Activated T-cell treated with anti-CD3 and anti-CD28 coated beads for 48 hours (primary cell): ENCODE measurements around the gene MTA3.
"Not testable (repeated sequence)": the region's sequence is repeated elsewhere in the genome, so short reads cannot be mapped to it uniquely, and the experiment has no call there.

Experiments used
- DNase-seq: peaks from one replicate; pipeline ENCODE4 v3.0.0-alpha.2; 2020; ENCODE audit warnings: low read depth

Gene MTA3

DNA sequence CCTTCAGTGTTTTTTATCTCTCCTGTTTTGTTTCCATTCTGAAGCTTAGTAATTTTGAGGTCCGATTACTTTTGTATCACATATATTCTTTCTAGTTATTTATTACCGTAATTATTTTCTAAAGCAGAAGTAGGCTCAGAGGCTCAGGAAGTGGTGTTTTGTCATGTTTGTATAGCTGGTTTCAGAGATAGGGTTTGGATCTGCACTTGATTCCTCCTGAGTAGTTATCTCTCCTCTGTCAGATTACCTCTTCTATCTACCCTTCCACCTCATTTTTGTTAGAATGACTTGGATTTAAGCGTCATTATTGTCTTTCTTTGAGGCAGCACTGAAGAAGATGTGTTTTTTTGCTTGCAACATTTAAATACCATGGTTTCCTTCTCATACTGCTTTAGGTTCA, 95.4 kb downstream of the MTA3 start:
- DNase-seq, result no peak

DNA sequence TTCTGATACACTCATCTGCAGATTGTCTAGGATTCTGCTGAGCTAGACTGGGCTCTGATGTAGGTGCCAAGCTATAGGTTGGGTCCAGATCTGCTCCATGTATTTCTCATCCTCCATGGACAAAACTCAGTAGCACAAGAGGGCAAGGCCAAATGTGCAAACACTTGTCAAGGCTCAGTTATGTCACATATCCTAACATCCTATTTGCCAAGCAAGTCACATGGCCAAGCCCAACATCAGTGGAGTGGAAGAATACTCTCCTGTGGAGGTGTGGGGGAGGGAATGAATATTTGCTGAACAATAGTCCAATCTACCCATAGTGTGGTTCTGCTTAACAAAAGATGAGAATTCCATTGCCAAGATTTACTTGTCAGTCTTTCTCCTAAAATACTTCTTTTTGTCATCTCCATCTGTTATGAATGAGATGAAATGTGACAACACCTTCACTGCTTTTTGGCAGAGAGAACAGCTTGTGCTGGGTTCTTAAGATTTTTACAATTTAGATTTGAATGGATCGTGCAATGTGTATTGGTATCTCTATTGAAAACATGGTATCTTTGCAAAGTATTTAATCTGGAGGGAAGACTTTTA, 105.7 kb downstream of the MTA3 start:
- DNase-seq, result no peak

DNA sequence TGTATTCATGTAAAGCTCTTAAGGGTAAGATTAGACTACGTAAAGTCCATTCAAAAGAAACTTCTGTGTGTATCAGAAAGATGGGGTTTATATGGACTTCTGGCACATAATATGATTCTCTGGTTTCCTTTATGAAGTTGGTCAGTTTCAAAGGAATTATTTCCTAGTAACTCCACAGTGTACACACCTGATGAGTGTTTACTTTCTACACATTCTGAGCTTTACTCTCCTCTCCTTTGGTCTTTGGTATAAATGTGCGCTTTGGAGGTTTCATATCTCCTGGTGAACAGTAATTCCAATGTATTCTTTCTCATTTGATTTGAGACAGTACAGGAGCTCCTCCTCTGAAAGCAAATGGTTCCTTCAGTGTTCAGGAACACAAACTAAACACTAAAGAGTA, 107.4 kb downstream of the MTA3 start:
- DNase-seq, result no peak

DNA sequence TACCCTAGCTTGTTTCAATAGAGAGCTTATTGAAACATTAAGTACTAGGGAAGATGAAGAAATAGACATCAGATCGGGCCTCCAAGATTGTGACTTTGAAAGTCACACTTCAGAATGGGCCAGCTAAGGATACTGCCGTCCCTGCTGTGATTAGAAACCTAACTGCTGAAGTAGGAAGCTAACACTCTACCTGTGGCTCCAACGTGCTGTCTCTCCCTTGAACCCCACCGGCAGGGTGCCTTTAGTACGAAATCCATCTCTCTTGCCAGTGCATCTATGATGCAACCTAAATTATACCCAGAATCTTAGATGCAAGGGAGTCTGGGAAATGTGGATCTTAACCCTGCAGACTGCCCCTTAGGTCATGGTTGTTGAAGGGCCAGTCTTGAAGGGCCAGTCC, 116.9 kb downstream of the MTA3 start:
- no peak for DNase-seq

DNA sequence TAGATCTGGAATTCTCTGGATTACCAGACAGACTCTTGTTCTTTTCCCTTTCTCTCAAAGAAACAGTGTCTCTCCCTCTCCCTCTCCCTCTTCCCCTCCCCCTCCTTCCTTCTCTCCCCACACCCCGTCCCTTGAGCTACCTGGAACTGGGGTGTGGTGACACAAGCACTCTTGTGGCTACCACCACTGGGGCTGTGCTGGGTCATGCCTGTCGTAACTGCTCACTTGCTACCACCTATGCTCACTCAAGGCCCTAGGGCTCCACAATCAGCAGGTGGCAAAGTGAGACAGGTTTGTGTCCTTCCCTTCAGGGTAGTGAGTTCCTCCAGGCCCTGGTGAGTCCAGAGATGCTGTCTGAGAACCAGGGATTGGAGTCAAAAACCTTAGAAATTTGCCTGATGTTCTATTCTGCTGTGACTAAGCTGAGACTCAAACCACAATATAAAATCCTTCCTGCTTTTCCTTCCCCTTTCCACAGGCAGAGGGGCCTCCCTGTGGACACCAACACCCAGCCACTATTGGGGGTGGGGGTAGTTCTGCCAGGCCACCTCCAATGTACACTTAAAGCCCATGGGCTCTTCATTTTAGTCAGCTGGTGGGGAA, 124.7 kb downstream of the MTA3 start:
- DNase-seq, result no peak

DNA sequence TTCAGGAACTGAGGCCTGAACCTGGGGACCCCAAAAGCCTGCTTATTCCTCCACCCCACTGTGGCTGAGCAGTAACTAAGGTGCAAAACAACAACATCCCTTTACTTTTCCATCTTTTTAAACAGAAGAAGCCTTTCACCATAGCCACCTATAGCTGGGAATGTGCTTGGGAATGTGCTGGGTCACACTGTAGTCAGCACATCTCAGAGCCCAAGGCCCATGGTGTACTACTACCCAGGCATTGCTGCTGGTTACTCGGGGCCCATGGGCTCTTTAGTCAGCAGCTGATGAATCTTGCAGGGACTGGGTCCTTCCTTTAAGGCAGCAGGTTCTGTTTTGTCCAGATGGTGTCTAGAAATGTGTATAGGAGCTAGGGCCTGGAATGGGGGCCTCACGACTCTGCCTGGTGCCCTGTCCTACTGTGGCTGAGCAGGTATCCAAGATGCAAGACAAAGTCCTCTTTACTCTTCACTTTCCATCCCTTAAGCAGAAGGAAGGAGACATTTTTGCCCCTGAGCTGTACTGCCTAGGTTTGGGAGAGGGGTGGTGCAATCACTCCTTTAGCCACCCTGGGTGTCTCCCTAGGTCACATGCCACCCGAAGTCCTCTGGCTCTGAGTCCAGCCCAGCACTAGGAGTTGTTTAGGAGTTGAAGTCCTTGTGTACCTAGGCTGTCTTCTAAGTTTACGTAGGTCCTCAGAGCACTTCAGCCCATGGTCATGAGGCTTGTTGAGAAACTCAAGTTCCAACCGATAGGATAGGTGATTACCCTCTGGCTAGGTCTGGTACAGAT, 125.5 kb downstream of the MTA3 start:
- DNase-seq, result no peak

DNA sequence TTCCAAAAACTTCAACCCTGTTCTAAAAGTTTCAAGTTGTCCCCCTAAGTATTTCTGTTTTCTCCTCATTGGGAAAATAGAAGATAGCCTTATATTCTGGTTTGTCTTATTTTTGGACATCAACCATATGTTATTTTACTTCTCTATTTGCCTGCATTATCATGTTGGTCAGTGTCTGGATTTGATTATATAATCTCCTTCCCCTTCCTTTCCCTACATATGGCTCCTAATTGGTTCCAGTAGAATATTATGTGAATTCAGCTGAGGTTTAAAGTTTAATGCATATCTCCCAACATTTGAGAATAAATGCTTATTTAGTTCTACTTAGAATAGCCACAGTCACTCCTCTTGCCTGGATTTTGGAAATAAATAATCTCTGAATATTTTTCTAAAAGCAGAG, 128.6 kb downstream of the MTA3 start:
- no peak for DNase-seq

DNA sequence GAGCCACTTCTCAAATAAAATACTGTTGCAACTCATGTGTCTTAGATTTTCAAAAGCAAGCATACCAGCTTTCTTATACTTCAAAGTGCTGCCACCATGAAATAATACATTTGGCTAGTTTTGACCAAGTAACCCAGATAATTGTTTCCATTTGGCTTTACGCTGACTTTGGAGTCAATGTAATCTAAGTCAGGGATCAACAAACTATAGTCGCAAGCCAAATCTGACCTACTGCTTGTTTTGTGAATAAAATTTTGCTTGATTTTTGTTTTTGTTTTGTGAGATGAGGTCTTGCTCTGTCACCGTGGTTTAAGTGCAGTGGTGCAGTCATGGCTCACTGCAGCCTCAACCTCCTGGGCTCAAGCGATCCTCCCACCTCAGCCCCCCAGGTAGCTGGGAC, 130.5 kb downstream of the MTA3 start:
- DNase-seq, result no peak

DNA sequence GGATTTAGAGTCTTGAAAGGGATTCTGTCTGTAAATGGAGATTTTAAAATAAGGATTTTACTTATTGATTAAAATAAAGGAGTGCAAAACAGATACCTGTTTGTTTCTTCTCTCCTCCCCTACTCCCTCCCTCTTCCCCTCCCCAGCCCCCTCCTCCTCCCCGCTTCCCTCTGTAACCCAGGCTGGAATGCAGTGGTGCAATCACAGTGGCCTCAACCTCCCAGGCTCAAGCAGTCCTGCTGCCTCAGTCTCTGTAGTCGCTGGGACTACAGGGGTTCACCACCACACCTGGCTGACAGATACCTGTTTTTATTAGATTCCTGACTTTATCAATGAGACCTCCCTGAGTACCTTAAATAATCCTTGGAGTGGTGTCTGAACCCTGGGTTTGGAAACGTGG, 138.4 kb downstream of the MTA3 start:
- no peak for DNase-seq

DNA sequence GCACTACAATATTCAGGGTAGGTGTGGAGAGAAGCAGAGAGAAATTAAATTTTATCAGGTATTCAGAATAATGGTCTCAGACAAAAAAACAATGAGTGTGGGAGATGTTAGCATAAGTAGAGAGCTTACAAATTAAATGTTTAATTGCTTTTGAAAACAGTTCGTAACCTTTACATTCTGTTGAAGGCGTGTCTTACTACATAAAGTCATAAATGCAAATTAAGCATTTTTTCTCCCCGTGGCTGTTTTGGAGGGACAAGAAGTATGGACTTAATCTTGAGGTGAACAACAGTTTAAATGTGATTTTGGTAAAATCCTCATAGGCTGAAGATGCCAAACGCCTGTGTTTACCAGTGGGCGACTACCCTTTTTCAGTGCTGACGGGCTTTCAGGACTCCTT, 139.7 kb downstream of the MTA3 start:
- no peak for DNase-seq

DNA sequence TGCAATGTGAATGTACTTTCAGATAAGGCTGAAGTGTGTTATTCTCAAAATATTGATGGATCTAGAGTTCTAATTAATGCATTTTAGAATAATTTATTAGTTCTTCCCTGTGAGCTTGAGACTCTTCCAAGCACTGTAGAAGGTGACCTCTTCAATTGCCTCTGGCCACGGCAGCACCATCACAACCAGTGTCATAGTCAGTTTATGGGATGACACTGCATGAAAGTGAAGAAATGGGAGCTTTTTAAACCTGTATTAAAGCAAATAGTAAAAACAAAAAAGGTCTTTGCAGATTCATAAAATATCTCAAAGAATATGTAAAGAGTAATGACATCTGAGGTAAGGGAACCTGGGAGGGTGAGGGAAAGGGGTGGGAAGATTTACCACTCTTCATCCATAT, 143.5 kb downstream of the MTA3 start:
- DNase-seq, result no peak

DNA sequence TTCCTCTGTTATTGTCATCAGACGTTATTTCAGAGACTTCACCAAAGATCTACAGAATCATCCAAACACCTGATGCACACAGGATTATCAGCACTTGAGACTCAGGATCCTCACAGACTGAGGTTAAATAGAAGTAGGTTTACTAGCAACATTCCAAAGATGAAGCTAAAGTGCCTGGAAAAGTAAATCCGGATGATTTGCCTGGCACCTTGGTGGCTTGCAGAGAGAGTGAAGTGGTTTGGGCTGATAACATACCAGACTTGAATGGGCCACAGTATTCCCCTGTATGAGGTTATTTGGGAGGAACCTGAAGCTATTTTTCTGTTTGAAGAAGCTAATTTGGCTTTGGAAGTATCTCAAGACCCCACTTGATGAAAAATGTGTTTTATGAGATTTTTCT, 144.5 kb downstream of the MTA3 start:
- DNase-seq, result no peak

DNA sequence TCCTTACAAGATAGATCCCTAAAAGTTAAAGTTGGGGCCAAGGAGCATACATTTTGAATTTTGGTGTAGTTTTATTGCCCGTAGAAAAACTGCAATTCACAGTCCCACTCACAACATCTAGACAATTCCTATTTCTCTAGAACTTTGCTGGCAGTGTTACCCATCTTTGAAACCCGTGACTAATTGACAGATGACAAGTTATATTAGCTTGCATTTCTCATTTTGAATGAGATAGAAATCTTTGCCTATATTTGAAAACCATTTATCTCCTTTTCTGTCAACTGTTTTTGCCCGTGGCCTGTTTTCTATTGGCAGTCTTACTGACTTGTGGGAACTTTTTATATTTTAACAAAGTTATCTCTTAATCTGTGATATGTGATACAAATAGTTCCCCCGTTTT, 145.5 kb downstream of the MTA3 start:
- DNase-seq, result no peak

DNA sequence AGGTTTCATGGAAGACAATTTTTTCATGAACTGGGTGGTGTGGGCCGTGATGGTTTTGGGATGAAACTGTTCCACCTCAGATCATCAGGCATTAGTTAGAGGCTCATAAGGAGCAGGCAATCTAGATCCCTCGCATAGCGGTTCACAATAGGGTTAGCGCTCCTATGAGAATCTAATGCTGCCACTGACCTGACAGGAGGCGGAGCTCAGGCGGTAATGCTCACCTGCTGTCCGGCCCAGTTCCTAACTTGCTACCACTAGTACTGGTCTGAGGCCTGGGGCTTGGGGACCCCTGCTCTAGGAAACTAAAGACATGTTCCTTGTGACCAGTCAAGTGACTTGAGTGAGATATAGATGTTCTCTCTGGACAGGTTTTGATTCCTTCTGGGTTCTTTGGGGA, 146.3 kb downstream of the MTA3 start:
- no peak for DNase-seq

DNA sequence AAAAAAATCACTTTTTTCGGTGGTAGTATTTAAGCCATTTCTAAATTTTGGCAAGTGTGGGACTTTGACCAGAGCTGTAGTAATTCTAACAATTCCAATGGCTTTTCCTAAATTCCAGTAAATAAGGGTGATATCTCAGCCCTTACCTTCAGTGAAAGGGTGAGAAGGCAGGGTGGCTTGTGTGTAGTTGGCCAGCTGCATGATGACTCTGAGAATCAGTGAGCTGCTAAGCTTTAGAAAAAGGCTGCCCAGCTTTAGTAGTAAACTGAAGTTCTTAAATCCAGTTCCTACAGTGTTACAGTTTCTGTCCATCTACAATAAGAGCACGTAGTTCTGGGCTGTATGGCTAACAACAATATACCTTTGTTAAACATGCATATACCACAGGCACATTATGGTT, 153.5 kb downstream of the MTA3 start:
- DNase-seq, result no peak

DNA sequence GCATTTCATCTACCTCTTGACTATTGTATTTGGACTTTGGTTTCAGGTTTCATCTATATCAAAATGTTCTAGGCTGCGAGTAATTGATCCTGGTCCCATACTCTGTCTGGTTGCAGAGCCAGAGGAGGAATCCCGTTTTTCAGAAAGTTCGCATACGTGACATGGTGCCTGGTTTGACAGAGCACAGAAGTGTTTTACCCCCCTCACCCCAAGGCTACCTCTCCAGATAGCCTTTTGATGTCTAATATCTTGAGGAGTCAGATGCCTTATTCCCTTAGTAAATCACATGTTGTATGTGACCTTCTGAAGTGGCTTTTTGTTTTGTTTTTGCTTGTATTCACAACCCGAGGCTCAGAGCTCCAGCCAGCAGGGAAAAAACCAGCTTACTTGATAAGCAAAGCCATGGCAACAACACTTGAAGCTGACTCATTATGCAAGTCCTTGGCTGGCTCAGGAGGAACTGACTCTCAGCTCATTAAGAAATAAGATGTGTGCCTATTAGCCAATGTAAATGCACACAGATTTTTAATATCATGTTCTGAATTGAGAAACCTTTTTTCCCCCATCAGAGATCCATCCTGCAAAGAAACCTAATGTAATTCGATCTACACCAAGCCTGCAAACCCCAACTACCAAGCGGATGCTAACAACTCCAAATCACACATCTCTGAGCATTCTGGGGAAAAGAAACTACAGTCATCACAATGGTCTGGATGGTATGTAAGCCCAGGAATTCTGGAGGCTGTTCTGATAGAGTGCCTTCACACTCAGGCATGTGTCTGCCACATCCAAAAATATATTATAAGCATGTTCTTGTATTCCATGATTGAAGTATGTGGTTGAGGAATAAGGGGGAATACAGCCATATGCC, 154.1 kb downstream of the MTA3 start:
- no peak for DNase-seq

DNA sequence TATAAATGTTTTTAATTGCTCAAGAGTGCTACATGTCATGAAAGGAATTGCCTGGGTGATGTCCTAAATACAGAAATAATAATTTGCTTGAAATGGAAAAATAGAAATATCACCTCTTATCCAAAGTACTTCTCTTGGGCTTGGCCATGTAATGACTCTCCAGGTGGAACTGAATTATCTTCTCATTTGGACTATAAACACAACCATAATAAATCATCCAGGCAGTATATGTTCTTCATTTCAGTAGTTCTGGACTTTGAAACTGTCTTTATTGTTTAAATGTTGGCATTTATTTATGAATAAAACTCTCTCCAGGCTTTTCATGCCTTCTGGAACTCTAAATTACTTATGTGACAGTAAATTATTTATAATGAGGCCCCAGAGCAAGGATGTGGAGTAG, 155.0 kb downstream of the MTA3 start:
- no peak for DNase-seq

DNA sequence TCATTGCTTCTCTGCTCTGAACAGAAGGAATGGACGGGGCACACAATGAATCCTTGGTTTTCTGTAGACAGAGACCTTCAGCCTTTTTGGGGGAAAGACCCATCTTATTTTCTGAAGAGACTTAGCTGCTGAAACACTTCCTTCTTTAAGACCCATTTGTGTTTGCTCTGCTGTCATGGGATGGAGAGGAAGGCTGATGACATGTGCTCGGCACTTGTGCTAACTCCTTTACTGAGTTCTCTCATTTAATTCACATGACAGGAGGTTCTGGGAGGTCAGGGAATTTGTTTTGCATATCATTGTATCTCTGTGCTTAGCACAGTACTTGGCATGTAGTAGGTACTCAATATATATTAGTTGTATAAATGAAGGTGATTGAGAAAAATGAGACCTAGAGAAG, 156.5 kb downstream of the MTA3 start:
- no peak for DNase-seq

DNA sequence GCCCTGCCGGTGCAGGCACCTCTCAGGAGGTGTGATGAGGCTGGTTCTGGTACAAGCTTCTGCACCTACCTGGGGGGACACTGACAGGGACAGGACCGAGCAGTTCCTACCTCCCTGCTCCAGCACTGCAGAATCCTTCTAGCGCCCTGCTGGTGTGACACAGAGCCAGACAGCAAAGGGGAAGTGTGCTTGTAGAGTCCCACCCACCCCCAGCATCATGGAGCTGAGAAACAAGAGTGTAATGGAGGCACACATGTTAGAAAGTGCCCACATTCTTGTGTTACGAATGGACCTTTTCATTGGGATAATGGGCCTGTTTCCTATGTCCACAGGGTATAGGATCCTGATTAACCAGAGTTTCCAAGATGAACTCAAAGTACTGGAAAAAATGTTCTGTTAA, 157.2 kb downstream of the MTA3 start:
- DNase-seq, result no peak

DNA sequence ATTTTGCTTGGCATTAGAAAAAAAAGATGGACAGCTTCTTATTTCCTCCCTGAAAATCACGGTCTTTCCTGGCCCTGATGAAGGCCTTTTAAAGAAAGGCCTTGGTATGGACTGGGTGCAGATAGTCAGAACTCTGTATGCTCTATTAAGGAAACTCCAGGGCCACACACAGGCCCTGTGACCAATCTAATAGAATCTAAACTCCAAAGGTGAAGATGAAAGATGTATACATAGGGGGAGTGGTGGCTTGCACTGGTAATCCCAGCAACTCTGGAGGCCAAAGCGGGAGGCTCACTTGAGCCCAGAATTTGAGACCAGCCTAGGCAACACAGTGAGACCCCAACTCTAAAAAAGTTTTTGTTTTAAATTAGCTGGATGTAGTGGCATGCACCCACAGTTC, 158.2 kb downstream of the MTA3 start:
- DNase-seq, result no peak

DNA sequence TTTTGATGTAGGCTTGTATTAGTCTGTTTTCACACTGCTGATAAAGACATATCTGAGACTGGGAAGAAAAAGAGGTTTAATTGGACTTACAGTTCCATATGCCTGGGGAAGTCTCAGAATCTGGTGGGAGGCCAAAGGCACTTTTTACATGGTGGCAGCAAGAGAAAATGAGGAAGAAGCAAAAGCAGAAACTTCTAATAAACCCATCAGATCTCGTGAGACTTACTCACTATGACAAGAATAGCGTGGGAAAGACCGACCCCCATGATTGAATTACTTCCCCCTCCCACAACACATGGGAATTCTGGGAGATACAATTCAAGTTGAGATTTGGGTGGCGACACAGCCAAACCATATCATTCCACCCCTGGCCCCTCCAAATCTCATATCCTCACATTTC, 162.9 kb downstream of the MTA3 start:
- DNase-seq, result not testable (repeated sequence)

DNA sequence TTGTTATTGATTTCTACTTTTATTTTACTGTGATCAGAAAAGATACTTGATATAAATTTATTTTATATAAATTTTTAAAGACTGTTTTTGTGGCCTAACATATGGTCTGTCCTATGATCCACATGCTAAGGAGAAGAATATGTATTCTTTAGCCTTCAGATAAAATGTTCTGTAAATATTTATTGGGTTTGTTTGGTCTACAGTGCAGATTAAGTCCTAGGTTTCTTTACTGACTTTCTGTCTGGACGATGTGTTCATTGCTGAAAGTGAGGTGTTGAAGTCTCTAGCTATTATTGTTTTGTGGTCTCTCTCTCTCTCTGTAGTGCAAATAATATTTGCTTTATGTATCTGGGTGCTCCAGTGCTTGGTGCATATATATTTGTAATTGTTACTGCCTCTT, 165.4 kb downstream of the MTA3 start:
- DNase-seq, result no peak
